Type B pancreatic cell (in vitro differentiated cells): Measurements from ENCODE around the gene ARFGAP1. TPM values are rescaled to one million over a fixed set of nuclear protein-coding genes. Genes with fewer than 3 reads are reported as not detected.
"Not testable (repeated sequence)": the region's sequence is repeated elsewhere in the genome, so short reads cannot be mapped to it uniquely, and the experiment has no call there.

Experiments
- DNase-seq: peaks from one replicate; pipeline ENCODE4 v3.0.0; 2021; ENCODE audit warnings: mixed read lengths; ENCODE audit not compliant: unreplicated experiment; ENCODE audit errors: extremely low spot score
- H3K27ac Mint-ChIP-seq: 2 replicates; pipeline ENCODE4 v1.8.0; 2021; ENCODE audit warnings: mild to moderate bottlenecking, mixed read lengths
- H3K27me3 Mint-ChIP-seq: 2 replicates; pipeline ENCODE4 v1.8.0; 2021; ENCODE audit warnings: mixed read lengths
- H3K36me3 Mint-ChIP-seq: 2 replicates; pipeline ENCODE4 v1.8.0; 2021; ENCODE audit warnings: mixed read lengths
- H3K4me1 Mint-ChIP-seq: one replicate; pipeline ENCODE4 v1.8.0; 2021; ENCODE audit warnings: mixed read lengths; ENCODE audit not compliant: unreplicated experiment
- H3K4me3 Mint-ChIP-seq: 2 replicates; pipeline ENCODE4 v1.8.0; 2021; ENCODE audit warnings: mild to moderate bottlenecking, mixed read lengths
- H3K9me3 Mint-ChIP-seq: 2 replicates; pipeline ENCODE4 v1.8.0; 2021; ENCODE audit warnings: mixed read lengths
- CTCF ChIP-seq: fragments of 200-600 bp; sonication (generic); conservative IDR thresholded peaks from 2 replicates; pipeline ENCODE4 v1.5.0; 2021; ENCODE audit warnings: antibody characterized with exemption, mild to moderate bottlenecking
- total RNA-seq: library from RNA; stranded (reverse); gene quantifications from 2 replicates; pipeline ENCODE4 v1.2.1, GENCODE V29; 2021; ENCODE audit warnings: low replicate concordance

The ARFGAP1 gene
- total RNA-seq, 1 donor from 2014 or later = 132 TPM

GRCh38 chr20:63248835-63249591 is 23.6 kb upstream of the ARFGAP1 start:
- TF ChIP-seq CTCF = no peak
- H3K27me3 Mint-ChIP-seq = peaks cover 20% of the 10 kb centered on the region

GRCh38 chr20:63249891-63250290 is 22.7 kb upstream of the ARFGAP1 start:
- Mint-ChIP-seq H3K27me3 (peaks cover 23% of the 10 kb centered on the region), H3K9me3 (no peaks in the 10 kb centered on the region), H3K36me3 (no peaks in the 10 kb centered on the region), H3K4me3 (no peak overlapping the region), H3K4me1 (peaks cover 7% of the 10 kb centered on the region), H3K27ac (no peak overlapping the region)
- no peak for DNase-seq
- no peak for TF ChIP-seq CTCF

More at GRCh38 chr20:63248835-63249591, 23.6 kb upstream of the ARFGAP1 start:
- Mint-ChIP-seq H3K36me3 (no peaks in the 10 kb centered on the region), H3K4me1 (peaks cover 7% of the 10 kb centered on the region), H3K9me3 (no peaks in the 10 kb centered on the region), H3K4me3 (no peak overlapping the region), H3K27ac (peak overlapping the region; percentile 68)
- DNase-seq = no peak

GRCh38 chr20:63251350-63251749 is 21.3 kb upstream of the ARFGAP1 start:
- peaks cover 35% of the 10 kb centered on the region for H3K27me3 Mint-ChIP-seq
- TF ChIP-seq CTCF = peak; percentile 56
- H3K4me3 Mint-ChIP-seq = peak overlapping the region; percentile 54

GRCh38 chr20:63252284-63252711 is 20.3 kb upstream of the ARFGAP1 start:
- no peak overlapping the region for H3K4me3 Mint-ChIP-seq
- peaks cover 39% of the 10 kb centered on the region for H3K27me3 Mint-ChIP-seq
- no peak for TF ChIP-seq CTCF
- DNase-seq = no peak
- H3K9me3 Mint-ChIP-seq = no peaks in the 10 kb centered on the region
- H3K36me3 Mint-ChIP-seq = no peaks in the 10 kb centered on the region
- peaks cover 26% of the 10 kb centered on the region for H3K4me1 Mint-ChIP-seq
- no peak overlapping the region for H3K27ac Mint-ChIP-seq

More at GRCh38 chr20:63251350-63251749, 21.3 kb upstream of the ARFGAP1 start:
- H3K36me3 Mint-ChIP-seq, H3K9me3 Mint-ChIP-seq, DNase-seq, H3K27ac Mint-ChIP-seq: not testable (repeated sequence)
- H3K4me1 Mint-ChIP-seq = peaks cover 18% of the 10 kb centered on the region

GRCh38 chr20:63253065-63253437 is 19.6 kb upstream of the ARFGAP1 start:
- H3K9me3 Mint-ChIP-seq = no peaks in the 10 kb centered on the region
- TF ChIP-seq CTCF = no peak
- H3K4me1 Mint-ChIP-seq = peaks cover 26% of the 10 kb centered on the region
- no peaks in the 10 kb centered on the region for H3K36me3 Mint-ChIP-seq
- H3K4me3 Mint-ChIP-seq = peak overlapping the region; percentile 80
- no peak for DNase-seq
- H3K27me3 Mint-ChIP-seq = peaks cover 39% of the 10 kb centered on the region
- H3K27ac Mint-ChIP-seq = peak overlapping the region; percentile 61
